Neural cell (in vitro differentiated cells): ENCODE results near the gene CEP350. TPM values are rescaled to one million over a fixed set of nuclear protein-coding genes. Genes with fewer than 3 reads are reported as not detected.

ENCODE experiments used
- H2AFZ ChIP-seq: fragments of 200-600, 300-800 bp; sonication (generic), shearing (Covaris generic); 2 replicates; pipeline ENCODE4 v1.6.0; 2014; ENCODE audit warnings: low read depth, mild to moderate bottlenecking, antibody characterized with exemption, low read length, moderate library complexity
- H3F3A ChIP-seq: fragments of 200-600 bp; shearing (Covaris generic); 2 replicates; pipeline ENCODE4 v1.6.1; 2016; ENCODE audit warnings: mild to moderate bottlenecking, moderate library complexity, mixed read lengths, antibody characterized with exemption, low read length; ENCODE audit not compliant: insufficient read depth, poor library complexity, severe bottlenecking
- H3K27ac ChIP-seq: fragments of 200-600, 300-800 bp; sonication (generic), shearing (Covaris generic); 2 replicates; pipeline ENCODE4 v1.5.1; 2014; ENCODE audit warnings: mild to moderate bottlenecking, low read length, moderate library complexity
- H3K27me3 ChIP-seq: fragments of 300-800, 200-600 bp; sonication (generic), shearing (Covaris generic); 2 replicates; pipeline ENCODE4 v1.6.0; 2014; ENCODE audit warnings: mild to moderate bottlenecking, low read depth, low read length, moderate library complexity; ENCODE audit not compliant: insufficient read depth
- H3K36me3 ChIP-seq: fragments of 300-800, 200-600 bp; sonication (generic), shearing (Covaris generic); 2 replicates; pipeline ENCODE4 v1.5.1; 2014; ENCODE audit warnings: mild to moderate bottlenecking, antibody characterized with exemption, low read length, moderate library complexity; ENCODE audit not compliant: insufficient read depth
- H3K4me2 ChIP-seq: fragments of 300-800, 200-600 bp; sonication (generic), shearing (Covaris generic); 2 replicates; pipeline ENCODE4 v1.6.0; 2014; ENCODE audit warnings: mild to moderate bottlenecking, low read length
- H3K4me3 ChIP-seq: fragments of 300-800, 200-600 bp; sonication (generic), shearing (Covaris generic); 2 replicates; pipeline ENCODE4 v1.5.1; 2014; ENCODE audit warnings: mild to moderate bottlenecking, low read length, moderate library complexity
- H3K79me2 ChIP-seq: fragments of 200-600 bp; shearing (Covaris generic); replicated peaks from 2 replicates; pipeline ENCODE4 v1.6.0; 2014; ENCODE audit warnings: mild to moderate bottlenecking, low read length, moderate library complexity; ENCODE audit not compliant: insufficient read depth
- H3K9ac ChIP-seq: fragments of 300-800, 200-600 bp; sonication (generic), shearing (Covaris generic); 2 replicates; pipeline ENCODE4 v1.6.1; 2016; ENCODE audit warnings: mild to moderate bottlenecking, low read length, mixed read lengths
- H3K9me2 ChIP-seq: fragments of 200-600 bp; shearing (Covaris generic); 2 replicates; pipeline ENCODE4 v1.6.1; 2016; ENCODE audit warnings: mild to moderate bottlenecking, low read length, mixed read lengths; ENCODE audit not compliant: insufficient read depth
- H3K9me3 ChIP-seq: fragments of 200-600, 300-800 bp; sonication (generic), shearing (Covaris generic); 2 replicates; pipeline ENCODE4 v1.6.1; 2016; ENCODE audit warnings: mild to moderate bottlenecking, mixed run types, low read length, moderate library complexity, mixed read lengths
- H4K20me1 ChIP-seq: fragments of 200-600 bp; shearing (Covaris generic); 2 replicates; pipeline ENCODE4 v1.6.1; 2016; ENCODE audit warnings: mild to moderate bottlenecking, mixed run types; ENCODE audit not compliant: insufficient read depth
- CTCF ChIP-seq: fragments of 450-650 bp; IDR thresholded peaks from 2 replicates; pipeline ENCODE4 v1.5.1; 2014; ENCODE audit warnings: antibody characterized with exemption, mild to moderate bottlenecking, moderate library complexity; ENCODE audit not compliant: poor library complexity, severe bottlenecking
- EP300 ChIP-seq: fragments of 450-650 bp; conservative IDR thresholded peaks from 2 replicates; pipeline ENCODE4 v1.6.1; 2014; ENCODE audit warnings: antibody characterized with exemption, mild to moderate bottlenecking, moderate library complexity; ENCODE audit not compliant: poor library complexity, severe bottlenecking
- EZH2 ChIP-seq: fragments of 200-600, 300-800 bp; shearing (Covaris generic), sonication (generic); IDR thresholded peaks from 2 replicates; pipeline ENCODE4 v1.6.1; 2014; ENCODE audit warnings: antibody characterized with exemption, low read length, borderline replicate concordance, mild to moderate bottlenecking; ENCODE audit not compliant: insufficient read depth, poor library complexity, severe bottlenecking
- MXI1 ChIP-seq: fragments of 450-650 bp; conservative IDR thresholded peaks from 2 replicates; pipeline ENCODE4 v1.6.1; 2014; ENCODE audit warnings: antibody characterized with exemption, mild to moderate bottlenecking; ENCODE audit not compliant: poor library complexity, severe bottlenecking
- POLR2AphosphoS5 ChIP-seq: IDR thresholded peaks from 2 replicates; pipeline ENCODE4 v1.6.1; 2012
- RAD21 ChIP-seq: fragments of 450-650 bp; conservative IDR thresholded peaks from 2 replicates; pipeline ENCODE4 v1.6.1; 2014; ENCODE audit warnings: antibody characterized with exemption, mild to moderate bottlenecking, moderate library complexity
- REST ChIP-seq: IDR thresholded peaks from 2 replicates; pipeline ENCODE4 v1.6.1; 2012; ENCODE audit warnings: borderline replicate concordance
- SMC3 ChIP-seq: fragments of 450-650 bp; conservative IDR thresholded peaks from 2 replicates; pipeline ENCODE4 v1.6.1; 2014; ENCODE audit warnings: antibody characterized with exemption, mild to moderate bottlenecking, moderate library complexity; ENCODE audit not compliant: poor library complexity
- TAF1 ChIP-seq: IDR thresholded peaks from 2 replicates; pipeline ENCODE4 v1.6.1; 2012; ENCODE audit warnings: low read depth
- polyA plus RNA-seq: library from polyadenylated mRNA; depleted of rRNA; stranded (reverse); fragments of >200 nt; gene quantifications from 2 replicates; pipeline ENCODE4 v1.2.3, GENCODE V29; 2014

Gene CEP350
- polyA plus RNA-seq, 1 donor from 2014 or later = 28.1 TPM

GRCh38 chr1:180116964-180117763, 162.6 kb downstream of the CEP350 start:
- H4K20me1 ChIP-seq = no peaks in the 10 kb centered on the region
- H3K9me3 ChIP-seq = no peaks in the 10 kb centered on the region
- H3K27me3 ChIP-seq = no peaks in the 10 kb centered on the region
- no peak overlapping the region for H3K4me3 ChIP-seq
- H3K79me2 ChIP-seq = no peaks in the 10 kb centered on the region
- H2AFZ ChIP-seq = no peak overlapping the region
- no peak overlapping the region for H3K27ac ChIP-seq
- TF ChIP-seq SMC3 (no peak), TAF1 (no peak), EP300 (no peak), REST (no peak), POLR2AphosphoS5 (no peak), RAD21 (no peak), CTCF (no peak), EZH2 (no peak), MXI1 (no peak)
- no peak overlapping the region for H3K9ac ChIP-seq
- H3K4me2 ChIP-seq = no peak overlapping the region
- no peaks in the 10 kb centered on the region for H3K9me2 ChIP-seq
- no peaks in the 10 kb centered on the region for H3F3A ChIP-seq
- H3K36me3 ChIP-seq = no peaks in the 10 kb centered on the region

GRCh38 chr1:180117764-180118116, 163.1 kb downstream of the CEP350 start:
- Histone ChIP-seq H4K20me1 (no peaks in the 10 kb centered on the region), H3K36me3 (no peaks in the 10 kb centered on the region), H3K9me2 (no peaks in the 10 kb centered on the region), H3K9ac (no peak overlapping the region), H3F3A (no peaks in the 10 kb centered on the region), H3K4me3 (no peak overlapping the region), H2AFZ (no peak overlapping the region), H3K27ac (no peak overlapping the region), H3K4me2 (no peak overlapping the region), H3K9me3 (no peaks in the 10 kb centered on the region), H3K27me3 (no peaks in the 10 kb centered on the region), H3K79me2 (no peaks in the 10 kb centered on the region)
- TF ChIP-seq REST (no peak), POLR2AphosphoS5 (no peak), SMC3 (no peak), CTCF (no peak), TAF1 (no peak), MXI1 (no peak), EZH2 (no peak), RAD21 (no peak), EP300 (no peak)
